Measurements from ENCODE around the gene ELOA.
A peak's percentile ranks its signal among the peaks of the same experiment; 100 is the strongest.

The ELOA gene

DNA sequence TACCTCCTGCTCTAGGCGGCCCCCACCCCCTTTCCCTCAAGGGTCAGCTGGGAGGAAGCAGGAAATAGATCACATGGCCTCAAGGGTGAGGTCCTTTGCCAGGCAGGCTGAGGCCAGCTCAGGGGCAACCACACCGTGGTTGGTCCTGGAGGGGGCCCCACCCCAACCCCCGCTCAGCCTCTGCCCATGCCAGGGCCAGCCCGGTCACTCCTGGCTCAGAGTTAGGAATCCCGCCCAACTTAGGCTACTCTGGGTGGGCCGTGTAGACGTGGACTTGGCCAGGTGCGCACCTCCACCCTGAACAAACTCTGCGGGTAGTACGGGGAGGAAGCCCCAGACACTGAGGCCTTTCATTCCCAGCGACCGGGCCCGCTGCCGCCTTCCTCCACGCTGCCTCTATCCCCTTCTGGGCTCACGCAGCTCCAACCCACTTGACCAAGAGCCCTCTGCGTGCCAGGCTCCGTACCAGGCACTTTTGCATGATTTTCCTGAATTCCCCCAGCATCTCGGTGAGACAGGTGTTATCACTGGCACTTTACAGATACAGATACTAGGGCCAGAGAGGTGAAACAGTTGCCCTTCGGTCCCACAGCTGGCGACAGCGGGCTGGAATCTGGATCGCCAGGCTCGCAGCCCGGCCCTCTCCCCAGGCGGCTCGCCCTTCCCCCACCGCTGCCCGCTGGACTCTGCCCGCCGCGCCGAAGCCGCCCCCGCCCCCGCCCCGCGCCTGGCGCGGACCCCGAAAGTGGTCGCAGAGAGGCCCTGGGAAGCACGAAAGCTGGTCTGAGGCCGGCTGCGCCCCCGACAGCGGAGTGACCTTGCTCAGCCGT, 56.5 kb downstream of the ELOA start:
- H3K36me3 ChIP-seq (ENCODE audit: control insufficient read depth in 2 of 2, insufficient read depth in 1 of 2, low read length in 2 of 2), result peaks cover 0 to 67% of the 10 kb centered on the region in 2 experiments; a peak in 2 of 3 replicates
- peaks cover 3% of the 10 kb centered on the region; the same call in 1 of the 2 replicates for H3K4me1 ChIP-seq (ENCODE audit: control insufficient read depth, insufficient read depth, low read length)
- H3K4me3 ChIP-seq (ENCODE audit: low read depth, low read length), result peak overlapping the region; percentile 80
- no peaks in the 10 kb centered on the region for H3K9me3 ChIP-seq (ENCODE audit: control insufficient read depth, insufficient read depth, low read depth, low read length)
- POLR2A ChIA-PET, result interaction anchor here (0.5 to 5.5 kb wide), 12 partner anchors 9 to 180 kb away, joined by 3 to 47 read pairs (median 4); partner anchors contain the start of genes HMGCL, LYPLA2, PITHD1 and SRSF10
- CTCF ChIA-PET, result interaction anchor here (0.7 to 5.6 kb wide), 4 partner anchors 11 to 400 kb away, joined by 3 to 52 read pairs (median 9); no protein-coding TSS in a partner anchor
- H3K27ac ChIP-seq (ENCODE audit: extremely low read depth, low read depth, low read length), result peak overlapping the region; percentile 59; the same call in 1 of the 2 replicates
- TF ChIP-seq ZNF169 (tag by site-specific recombination; IDR thresholded peaks at IDR 0.05) (no peak), ZNF121 (tag by site-specific recombination; IDR thresholded peaks at IDR 0.05) (no peak), GLIS1 (tag by site-specific recombination; IDR thresholded peaks at IDR 0.05) (no peak), ZNF37A (tag by site-specific recombination; IDR thresholded peaks at IDR 0.05) (no peak), ZNF138 (tag by site-specific recombination; IDR thresholded peaks at IDR 0.05; ENCODE audit: borderline replicate concordance) (no peak), ZNF473 (tag by site-specific recombination; IDR thresholded peaks at IDR 0.05) (no peak), GLIS2 (tag by site-specific recombination; IDR thresholded peaks at IDR 0.05) (peak; percentile 67), ZNF335 (tag by site-specific recombination; conservative IDR thresholded peaks at IDR 0.05) (peak; percentile 51), ZNF274 (IDR thresholded peaks at IDR 0.05; ENCODE audit: low read length) (no peak), ZNF274 (tag by site-specific recombination; IDR thresholded peaks at IDR 0.05; ENCODE audit: borderline replicate concordance) (no peak), RBAK (tag by site-specific recombination; IDR thresholded peaks at IDR 0.05) (no peak), ZNF654 (tag by site-specific recombination; IDR thresholded peaks at IDR 0.05; ENCODE audit: low read depth) (no peak), ZNF354C (tag by site-specific recombination; IDR thresholded peaks at IDR 0.05; ENCODE audit: borderline replicate concordance, low read depth) (no peak), ZNF600 (tag by site-specific recombination; IDR thresholded peaks at IDR 0.05) (peak; percentile 63), ZFP41 (tag by site-specific recombination; IDR thresholded peaks at IDR 0.05; ENCODE audit: borderline replicate concordance) (no peak), ZXDB (tag by site-specific recombination; IDR thresholded peaks at IDR 0.05) (no peak), ZNF660 (tag by site-specific recombination; IDR thresholded peaks at IDR 0.05) (no peak), HOXA7 (CRISPR knock-in tag; IDR thresholded peaks at IDR 0.05; ENCODE audit: borderline replicate concordance) (no peak), ZNF548 (tag by site-specific recombination; IDR thresholded peaks at IDR 0.05) (no peak), ZNF292 (tag by site-specific recombination; IDR thresholded peaks at IDR 0.05; ENCODE audit: borderline replicate concordance, low read depth) (no peak)
- TF ChIP-seq, protein P1, sequence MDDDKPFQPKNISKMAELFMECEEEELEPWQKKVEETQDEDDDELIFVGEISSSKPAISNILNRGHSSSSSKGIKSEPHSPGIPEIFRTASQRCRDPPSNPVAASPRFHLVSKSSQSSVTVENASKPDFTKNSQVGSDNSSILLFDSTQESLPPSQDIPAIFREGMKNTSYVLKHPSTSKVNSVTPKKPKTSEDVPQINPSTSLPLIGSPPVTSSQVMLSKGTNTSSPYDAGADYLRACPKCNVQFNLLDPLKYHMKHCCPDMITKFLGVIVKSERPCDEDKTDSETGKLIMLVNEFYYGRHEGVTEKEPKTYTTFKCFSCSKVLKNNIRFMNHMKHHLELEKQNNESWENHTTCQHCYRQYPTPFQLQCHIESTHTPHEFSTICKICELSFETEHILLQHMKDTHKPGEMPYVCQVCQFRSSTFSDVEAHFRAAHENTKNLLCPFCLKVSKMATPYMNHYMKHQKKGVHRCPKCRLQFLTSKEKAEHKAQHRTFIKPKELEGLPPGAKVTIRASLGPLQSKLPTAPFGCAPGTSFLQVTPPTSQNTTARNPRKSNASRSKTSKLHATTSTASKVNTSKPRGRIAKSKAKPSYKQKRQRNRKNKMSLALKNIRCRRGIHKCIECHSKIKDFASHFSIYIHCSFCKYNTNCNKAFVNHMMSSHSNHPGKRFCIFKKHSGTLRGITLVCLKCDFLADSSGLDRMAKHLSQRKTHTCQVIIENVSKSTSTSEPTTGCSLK (tag by site-specific recombination; IDR thresholded peaks at IDR 0.05), result no peak
- TF ChIP-seq, protein P2, sequence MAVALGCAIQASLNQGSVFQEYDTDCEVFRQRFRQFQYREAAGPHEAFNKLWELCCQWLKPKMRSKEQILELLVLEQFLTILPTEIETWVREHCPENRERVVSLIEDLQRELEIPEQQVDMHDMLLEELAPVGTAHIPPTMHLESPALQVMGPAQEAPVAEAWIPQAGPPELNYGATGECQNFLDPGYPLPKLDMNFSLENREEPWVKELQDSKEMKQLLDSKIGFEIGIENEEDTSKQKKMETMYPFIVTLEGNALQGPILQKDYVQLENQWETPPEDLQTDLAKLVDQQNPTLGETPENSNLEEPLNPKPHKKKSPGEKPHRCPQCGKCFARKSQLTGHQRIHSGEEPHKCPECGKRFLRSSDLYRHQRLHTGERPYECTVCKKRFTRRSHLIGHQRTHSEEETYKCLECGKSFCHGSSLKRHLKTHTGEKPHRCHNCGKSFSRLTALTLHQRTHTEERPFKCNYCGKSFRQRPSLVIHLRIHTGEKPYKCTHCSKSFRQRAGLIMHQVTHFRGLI (tag by site-specific recombination; IDR thresholded peaks at IDR 0.05), result no peak
- TF ChIP-seq, protein P3, sequence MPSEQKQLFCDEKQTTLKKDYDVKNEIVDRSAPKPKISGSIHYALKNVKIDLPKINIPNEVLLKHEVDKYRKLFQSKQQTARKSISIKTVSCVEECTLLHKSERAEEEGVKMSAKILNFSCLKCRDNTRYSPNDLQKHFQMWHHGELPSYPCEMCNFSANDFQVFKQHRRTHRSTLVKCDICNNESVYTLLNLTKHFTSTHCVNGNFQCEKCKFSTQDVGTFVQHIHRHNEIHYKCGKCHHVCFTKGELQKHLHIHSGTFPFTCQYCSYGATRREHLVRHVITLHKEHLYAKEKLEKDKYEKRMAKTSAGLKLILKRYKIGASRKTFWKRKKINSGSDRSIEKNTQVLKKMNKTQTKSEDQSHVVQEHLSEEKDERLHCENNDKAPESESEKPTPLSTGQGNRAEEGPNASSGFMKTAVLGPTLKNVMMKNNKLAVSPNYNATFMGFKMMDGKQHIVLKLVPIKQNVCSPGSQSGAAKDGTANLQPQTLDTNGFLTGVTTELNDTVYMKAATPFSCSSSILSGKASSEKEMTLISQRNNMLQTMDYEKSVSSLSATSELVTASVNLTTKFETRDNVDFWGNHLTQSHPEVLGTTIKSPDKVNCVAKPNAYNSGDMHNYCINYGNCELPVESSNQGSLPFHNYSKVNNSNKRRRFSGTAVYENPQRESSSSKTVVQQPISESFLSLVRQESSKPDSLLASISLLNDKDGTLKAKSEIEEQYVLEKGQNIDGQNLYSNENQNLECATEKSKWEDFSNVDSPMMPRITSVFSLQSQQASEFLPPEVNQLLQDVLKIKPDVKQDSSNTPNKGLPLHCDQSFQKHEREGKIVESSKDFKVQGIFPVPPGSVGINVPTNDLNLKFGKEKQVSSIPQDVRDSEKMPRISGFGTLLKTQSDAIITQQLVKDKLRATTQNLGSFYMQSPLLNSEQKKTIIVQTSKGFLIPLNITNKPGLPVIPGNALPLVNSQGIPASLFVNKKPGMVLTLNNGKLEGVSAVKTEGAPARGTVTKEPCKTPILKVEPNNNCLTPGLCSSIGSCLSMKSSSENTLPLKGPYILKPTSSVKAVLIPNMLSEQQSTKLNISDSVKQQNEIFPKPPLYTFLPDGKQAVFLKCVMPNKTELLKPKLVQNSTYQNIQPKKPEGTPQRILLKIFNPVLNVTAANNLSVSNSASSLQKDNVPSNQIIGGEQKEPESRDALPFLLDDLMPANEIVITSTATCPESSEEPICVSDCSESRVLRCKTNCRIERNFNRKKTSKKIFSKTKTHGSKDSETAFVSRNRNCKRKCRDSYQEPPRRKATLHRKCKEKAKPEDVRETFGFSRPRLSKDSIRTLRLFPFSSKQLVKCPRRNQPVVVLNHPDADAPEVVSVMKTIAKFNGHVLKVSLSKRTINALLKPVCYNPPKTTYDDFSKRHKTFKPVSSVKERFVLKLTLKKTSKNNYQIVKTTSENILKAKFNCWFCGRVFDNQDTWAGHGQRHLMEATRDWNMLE (tag by site-specific recombination; conservative IDR thresholded peaks at IDR 0.05; ENCODE audit: low read depth), result no peak
- TF ChIP-seq, protein P4, sequence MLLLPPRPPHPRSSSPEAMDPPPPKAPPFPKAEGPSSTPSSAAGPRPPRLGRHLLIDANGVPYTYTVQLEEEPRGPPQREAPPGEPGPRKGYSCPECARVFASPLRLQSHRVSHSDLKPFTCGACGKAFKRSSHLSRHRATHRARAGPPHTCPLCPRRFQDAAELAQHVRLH (tag by site-specific recombination; IDR thresholded peaks at IDR 0.05), result no peak
- TF ChIP-seq, protein P5, sequence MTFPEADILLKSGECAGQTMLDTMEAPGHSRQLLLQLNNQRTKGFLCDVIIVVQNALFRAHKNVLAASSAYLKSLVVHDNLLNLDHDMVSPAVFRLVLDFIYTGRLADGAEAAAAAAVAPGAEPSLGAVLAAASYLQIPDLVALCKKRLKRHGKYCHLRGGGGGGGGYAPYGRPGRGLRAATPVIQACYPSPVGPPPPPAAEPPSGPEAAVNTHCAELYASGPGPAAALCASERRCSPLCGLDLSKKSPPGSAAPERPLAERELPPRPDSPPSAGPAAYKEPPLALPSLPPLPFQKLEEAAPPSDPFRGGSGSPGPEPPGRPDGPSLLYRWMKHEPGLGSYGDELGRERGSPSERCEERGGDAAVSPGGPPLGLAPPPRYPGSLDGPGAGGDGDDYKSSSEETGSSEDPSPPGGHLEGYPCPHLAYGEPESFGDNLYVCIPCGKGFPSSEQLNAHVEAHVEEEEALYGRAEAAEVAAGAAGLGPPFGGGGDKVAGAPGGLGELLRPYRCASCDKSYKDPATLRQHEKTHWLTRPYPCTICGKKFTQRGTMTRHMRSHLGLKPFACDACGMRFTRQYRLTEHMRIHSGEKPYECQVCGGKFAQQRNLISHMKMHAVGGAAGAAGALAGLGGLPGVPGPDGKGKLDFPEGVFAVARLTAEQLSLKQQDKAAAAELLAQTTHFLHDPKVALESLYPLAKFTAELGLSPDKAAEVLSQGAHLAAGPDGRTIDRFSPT (tag by site-specific recombination; IDR thresholded peaks at IDR 0.05), result peak; percentile 18; the same call in 1 of the 2 replicates
